Stimulated activated CD4-positive, alpha-beta T cell treated with anti-CD3 and anti-CD28 coated beads, Interleukin-15, amount 100 ng/mL, for 1 hour (primary cell): ENCODE data around the gene NAB1.
A peak's percentile ranks its signal among the peaks of the same experiment; 100 is the strongest.

Source experiments
- DNase-seq, 2 donors: peaks; one replicate each; pipeline ENCODE4 v3.0.0-alpha.2; 2020; ENCODE audit warnings: low read depth in 1 of 2, low spot score in 1 of 2

The NAB1 gene

DNA sequence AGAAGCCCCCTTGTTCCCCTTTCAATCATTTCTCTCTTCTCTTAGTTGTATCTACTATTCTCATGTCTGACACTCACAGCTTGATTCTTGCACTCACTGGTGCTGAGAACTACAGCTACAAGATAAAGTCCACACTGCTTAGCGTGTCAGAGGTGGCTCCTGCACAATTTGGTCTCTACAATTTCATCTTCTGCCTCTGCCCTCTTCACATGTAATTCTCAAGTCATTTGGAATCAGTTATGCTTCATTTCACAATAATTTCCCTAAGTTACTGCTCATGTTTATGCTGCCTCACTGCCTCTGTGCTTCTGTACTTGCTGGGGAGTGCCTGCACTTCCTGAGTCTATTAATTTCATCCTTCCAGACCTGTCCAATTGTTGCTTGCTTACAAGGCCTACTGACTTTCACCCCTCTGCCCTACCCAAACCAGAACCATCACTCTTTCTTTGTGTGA is 11.6 kb upstream of the NAB1 start:
- DNase-seq, result no peak

DNA sequence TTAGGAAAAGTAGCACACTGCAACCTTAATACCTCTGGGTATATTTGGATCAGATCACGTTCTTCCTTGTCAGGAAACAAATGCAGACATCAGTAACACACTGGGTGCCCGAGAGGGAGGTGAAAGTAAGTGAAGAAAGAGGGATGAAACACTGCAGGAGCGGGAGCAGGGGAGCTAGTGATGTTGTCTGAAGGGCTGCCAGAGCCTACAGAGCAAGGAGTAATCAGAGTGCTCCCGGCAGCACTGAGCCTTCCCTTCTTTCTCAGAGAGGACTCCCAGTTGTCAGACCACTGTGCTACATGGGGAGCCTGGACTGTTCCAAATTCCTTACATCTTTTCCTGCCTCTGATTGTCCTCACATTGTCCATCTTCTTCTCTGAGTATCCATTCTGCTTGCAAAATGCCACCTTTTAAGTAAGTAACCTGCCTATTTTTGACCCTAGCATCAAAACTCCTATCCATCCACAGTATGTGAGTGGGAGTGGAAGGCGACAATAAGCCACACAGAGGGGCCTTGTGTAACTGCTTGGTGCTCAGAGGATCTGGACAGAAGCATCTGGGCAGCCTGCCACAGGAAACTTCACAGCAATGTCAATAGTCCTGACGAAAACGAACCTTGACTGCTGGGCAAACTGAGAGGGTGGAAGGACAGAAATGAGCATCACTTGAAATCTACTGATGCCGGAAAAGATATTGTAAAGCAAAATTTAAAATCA is 10.8 kb upstream of the NAB1 start:
- no peak for DNase-seq

DNA sequence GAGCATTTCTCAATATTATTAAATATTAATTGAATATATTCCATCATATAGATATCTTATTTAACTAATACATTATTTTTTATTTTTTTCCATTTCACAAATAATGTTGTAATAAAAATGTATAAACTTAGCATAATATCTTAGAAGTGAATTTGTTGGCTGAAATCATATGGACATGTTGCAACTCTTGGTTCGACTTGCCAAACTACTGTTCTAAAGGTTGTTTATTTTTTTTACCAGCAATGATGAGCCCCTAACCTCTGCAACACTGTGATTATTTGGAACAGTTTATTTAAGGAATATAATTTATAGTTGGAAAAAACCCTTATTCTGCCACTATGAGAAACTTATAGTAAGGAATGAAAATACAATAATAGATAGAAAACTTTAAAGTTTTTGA is 8.8 kb upstream of the NAB1 start:
- DNase-seq, result no peak

DNA sequence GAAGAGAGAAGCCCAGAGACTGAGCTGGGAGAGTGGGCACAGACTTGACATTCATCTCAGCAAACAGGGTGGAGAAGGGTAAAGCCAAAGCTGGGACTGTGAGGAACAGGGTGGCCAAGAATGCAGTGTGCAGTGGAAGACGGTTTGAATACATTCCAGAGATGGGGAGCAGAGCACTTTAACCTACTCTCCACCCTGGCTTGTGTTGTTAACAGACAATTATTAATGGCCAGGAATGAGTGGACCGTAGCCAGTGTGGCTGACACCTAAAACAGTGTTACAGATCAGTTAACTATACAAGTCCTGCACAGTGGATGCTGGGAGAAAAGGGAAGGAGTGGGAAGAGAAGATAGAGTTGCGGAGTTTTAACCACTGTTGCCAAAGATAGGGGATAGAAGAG is 7.4 kb upstream of the NAB1 start:
- no peak for DNase-seq

DNA sequence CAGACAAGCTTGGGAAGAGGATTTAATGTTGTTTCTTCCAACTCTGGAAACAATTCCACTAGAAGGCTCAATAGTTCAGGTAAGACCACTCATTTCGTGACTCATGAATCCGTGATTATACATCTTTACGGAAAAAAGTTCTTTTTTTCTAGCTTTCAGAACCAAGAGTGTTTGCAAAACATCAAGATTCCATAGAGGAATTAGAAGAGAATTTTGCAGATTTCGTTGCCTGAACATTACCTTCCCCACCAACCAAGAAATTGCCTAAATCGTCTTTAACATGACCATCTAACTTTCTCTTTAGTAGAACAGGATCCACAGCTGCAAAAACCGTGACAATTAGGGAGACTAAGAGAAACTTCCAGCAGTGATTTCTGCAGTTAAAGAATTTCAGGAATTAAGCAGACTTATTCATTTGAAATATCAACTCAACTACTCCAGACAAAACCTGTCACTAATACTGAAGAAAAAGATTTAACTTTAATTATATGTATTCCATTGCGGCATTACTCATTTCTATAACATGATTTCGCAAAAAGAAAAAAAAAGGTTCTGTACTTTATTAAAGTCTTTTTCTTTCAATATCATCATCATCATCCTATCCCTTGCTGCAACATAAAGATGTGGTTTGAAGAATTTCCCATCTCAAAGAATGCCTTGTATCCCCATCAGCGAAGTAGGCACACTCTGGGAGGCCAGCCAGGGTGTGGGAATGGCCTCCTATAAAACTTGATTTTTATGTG is 1.9 kb upstream of the NAB1 start:
- DNase-seq, result no peak

DNA sequence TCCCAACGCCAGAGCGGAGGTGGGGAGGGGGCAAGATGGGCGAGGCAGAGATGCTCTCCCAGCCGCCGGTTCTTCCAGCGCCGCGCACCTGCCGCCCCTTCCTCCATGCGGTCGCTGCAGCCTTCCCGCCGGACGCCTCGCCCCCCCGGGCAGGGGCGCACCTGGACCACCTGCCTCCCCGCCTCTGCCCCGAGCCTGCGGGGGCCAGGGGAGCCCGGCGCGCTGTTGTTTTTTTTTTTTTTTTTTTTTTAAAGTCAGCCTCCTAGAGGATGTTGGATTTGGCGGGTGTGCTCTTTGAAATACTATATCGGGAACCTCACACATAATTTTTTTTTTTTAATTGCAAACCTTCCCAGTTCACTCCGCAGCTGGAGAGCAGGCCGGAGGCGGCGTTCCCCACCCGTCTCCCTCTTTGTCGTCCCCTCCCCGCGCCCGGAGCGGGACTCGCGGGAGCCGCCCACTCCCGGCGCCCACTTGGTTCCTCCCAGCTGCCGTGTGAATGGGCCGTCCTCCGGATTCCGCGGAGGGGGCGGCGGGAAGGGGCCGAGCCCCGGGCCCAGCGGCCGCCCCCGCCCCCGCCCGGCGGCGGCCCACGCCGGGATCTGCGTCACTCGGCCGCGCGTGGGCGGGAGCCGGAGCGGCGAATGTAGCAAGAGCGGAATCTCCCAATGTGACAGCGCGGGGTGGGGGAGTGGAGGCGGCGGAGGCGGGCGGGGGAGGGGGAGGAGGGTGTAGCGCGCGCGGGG is 421 bp upstream of the NAB1 start:
- DNase-seq, result peak; percentile 80 to 81

DNA sequence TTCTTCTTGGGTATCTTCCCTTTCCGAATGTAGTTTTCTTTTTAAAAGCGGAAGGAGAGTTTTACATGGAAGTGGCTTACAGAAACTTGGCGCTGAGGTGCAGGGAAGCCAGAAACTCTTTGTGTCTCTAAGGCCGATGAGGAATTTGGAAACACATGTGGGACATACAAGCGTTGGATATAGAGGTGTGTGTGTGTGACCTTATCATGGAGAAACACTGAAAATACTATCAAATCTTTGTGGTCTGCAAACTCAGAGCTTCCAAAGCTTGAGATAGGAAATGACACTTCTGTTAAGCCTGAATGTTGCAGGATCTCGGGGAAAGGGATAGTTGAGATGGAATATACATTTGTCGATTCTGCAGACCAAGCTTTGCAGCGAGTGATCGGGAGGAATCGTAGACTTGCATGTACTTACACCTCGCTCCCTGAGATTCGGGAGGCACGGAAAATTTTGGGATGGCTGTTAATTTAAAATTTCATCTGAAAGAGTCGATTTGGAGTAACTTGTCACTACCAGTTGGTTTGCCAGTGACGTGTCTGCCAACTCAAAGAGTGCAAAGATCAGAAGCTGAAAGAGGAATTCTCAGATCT is 1.0 kb downstream of the NAB1 start:
- DNase-seq, result no peak

DNA sequence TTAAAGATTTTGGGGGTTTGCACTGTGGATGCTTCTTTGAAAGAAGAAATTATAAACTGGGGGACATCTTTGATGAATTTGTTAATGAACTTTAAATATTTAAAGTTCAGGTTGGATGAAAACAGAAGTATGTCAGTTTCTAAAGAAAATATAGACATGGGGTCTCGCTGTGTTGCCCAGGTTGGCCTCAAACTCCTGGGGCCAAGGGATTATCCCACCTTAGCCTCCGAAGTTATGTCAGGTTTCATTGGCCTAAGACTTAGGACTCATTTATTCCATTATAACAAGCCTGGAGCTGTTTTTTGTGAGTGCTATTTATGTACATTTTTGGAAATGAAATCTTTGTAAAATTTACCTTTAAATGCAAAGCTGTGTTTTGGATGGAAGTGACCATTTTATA is 2.5 kb downstream of the NAB1 start:
- DNase-seq, result no peak

DNA sequence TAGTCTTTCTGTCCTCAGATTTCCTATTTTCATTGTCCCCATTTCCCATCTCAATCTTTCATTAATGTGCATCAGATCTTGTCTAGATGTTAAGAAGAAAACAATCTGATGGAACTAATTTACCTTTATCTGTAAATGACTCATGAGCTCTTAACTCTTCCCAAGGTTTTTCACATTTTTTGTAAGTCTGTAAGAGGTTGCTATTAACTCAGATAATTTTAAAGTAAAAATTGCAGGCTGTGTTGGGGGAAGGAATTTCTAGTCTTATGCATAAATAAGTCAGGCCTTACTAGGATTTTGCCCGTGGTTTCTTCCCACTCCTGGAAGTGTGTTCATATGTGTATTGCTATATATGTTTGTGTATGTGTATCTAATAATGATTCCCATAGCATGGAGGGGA is 4.3 kb downstream of the NAB1 start:
- DNase-seq, result no peak

DNA sequence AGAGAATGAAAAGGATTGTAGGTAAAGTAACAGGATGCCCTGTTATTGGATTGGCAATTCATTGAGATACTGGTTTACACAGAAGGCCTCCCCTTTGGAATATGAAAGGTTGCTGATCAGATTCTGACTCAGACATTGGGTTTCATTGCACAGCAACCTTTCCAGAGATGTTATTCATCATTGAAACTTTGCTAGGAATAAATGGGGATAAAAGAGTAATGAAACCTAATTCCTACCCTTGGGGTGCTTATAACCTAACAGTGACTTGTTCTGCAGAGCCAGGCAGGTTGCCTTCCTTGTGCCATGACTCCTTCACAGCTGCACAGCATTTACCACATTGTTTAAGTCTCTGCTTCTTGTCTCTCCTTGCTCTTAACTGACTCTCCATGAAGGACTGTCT is 5.0 kb downstream of the NAB1 start:
- no peak for DNase-seq

DNA sequence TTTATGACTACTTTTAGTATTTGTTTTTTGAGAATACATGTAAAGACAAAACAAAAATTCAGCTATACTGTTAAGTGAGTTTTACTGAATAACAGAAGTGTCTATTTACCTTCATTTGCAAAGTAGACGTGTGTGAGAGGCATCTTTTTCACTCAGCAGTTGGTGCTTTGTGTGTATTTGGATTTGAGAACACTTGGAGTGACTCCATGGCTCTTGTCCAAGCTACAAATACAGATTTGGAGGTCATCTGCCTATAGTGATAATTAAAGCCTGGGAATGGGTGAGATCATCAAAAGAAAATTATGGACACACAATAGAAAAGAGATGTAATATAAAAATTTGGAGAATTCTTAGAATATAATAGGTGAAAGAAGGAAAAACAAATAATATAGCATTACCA is 6.2 kb downstream of the NAB1 start:
- DNase-seq, result no peak

DNA sequence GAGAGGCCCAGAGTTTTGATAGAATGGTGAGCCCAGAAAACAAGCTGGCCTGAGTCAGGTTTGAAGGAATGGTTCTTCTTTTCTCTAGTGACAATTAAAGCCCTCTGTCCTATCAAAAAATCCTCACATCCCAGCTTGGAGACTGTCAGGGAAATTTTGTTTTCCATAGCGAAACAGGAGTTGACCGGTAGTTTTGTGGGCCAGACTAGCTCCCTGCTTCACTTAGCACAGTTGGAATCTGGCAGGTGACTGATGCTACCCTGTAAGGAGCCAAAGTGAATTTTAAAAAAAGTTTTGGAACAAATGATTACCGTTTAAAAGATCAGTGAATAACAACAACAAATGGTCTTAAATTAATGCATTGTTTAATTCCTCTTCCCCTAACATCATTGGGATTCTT is 6.7 kb downstream of the NAB1 start:
- no peak for DNase-seq

DNA sequence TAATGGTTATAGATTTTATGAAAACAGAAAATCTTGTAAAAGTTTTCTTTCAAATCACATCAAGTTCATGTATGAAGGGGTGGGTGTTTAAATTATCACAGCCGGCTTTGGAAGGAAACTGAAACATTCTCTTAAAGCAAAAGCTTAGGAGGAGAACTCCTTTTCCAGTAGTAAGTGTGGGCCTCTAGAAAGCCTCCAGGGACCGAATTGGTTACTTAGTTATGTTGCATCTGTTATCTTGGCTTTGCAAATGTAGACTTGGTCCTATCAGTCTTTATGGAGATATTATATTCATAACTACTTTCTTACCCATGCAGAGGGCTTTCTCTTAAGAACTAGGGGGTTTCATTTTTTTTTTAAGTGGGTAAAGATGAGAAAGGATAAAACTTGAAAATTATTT is 7.4 kb downstream of the NAB1 start:
- DNase-seq, result no peak

DNA sequence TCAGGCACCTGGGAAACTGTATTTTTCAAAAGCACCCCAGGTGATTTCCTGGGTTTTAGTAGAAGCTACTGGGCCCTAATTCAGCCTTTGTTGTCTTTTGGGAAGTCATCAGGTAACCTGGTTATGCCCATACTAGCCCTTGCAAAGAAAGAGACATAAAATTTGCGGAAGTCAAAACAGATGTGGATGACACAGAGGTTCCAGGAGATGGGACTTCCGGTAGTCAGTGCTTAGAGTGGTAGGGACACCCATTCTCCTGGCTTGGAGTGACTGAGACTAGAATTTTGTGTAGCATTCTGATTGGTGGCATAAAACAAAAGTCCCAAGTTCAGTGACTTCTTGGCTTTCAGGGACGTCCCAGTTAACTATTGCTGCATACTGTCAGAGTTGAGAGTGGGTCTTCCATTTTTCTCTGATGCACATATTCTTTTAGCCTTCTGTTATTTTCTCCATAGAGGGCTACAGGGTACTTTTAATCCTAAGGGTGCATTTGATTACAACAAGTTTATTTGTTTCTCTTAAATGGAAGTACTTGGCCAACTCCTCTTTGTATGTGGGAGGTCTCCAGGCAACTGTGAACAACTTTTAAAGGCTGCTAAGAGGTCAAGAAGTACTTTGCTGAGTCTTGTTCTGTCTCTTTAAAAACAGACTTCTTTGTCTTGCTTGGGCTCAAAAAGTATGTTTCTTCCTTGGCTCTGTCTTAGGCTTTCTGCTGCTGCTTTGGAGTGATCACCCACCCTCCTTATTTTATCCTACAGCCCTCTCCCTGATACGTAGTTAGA is 8.8 kb downstream of the NAB1 start:
- DNase-seq, result no peak

DNA sequence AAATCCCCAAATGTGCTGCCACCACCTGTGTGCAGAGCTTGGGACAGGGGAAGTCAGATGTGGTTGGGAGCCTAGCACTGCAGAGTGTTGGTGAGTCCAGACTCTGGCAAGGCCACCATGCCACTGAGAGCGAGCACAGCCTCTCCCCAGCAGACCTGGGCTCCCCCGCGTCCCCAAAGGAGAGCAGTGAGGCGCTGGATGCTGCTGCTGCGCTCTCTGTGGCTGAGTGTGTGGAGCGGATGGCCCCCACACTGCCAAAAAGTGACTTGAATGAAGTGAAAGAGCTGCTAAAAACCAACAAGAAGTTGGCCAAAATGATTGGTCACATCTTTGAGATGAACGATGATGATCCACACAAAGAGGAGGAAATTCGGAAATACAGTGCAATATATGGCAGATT is 10.7 kb downstream of the NAB1 start:
- DNase-seq, result no peak

DNA sequence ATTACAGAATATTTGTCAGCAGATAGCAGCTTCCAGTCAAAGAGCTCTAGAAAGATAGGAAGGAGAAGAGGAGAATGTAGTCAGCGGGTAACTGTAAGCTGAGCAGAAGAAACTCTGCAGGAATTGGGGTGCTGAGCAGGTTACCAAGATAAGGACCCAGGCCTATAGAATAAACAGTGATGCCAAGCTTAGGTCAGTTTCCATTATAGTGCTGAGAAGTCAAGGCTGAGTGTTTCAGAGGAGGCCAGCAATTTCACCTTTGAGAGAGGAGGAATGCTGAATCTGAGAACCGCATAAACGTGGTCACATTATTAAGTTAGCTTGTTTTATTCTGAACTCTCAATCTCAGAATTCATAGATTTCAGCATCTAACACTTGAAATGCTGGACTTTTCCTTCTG is 13.9 kb downstream of the NAB1 start:
- DNase-seq, result no peak

DNA sequence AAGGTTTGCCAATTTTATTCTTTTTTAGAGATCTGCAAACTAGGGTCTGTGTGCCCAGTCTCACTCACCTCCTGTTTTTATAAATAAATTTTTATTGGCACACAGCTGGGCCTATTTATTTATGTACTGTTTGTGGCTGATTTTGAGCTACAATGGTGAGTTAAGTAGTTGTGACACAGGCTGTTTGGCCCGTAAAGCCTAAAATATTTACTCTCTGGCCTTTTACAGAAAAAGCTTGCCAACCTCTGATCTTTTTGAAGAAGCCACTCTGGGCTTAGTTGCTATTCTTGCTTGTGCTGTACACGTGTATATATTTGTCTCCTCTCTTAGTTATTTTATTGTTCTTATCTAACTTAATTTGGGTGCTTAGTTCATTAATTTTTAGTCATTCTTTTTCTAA is 14.5 kb downstream of the NAB1 start:
- no peak for DNase-seq

DNA sequence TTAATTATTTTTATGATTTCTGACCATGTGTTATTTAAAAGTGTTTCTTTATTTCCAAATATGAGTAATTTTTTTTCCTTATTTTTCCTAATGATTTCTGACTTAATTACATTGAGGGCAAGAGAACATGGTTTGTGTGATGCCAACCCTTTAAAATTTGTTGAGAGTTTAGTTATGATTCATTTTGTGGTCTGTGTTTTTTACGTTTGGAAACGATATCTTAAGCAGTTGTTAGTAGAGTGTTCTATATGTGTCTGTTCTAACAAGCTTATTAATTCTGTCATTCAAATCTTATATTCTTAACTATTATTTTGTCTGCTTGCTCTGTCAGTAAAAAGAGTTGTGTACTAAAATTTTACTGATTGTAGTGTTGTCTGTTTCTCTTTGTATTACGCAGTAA is 15.0 kb downstream of the NAB1 start:
- DNase-seq, result no peak

DNA sequence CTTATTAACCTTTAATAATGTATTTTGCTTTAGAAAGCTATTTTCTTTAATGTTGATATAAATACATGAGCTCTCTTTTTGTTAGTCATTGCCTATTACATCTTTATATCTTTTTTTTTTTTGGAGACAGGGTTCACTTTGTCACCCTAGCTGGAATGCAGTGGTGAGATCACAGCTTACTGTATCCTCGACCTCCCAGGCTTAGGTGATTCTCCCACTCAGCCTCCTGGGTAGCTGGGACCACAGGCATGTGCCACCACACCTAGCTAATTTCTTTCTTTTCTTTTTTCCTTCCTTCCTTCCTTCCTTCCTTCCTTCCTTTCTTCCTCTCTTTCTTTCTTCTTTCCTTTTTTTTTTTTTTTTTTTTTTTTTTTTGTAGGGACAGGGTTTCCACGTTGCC is 15.4 kb downstream of the NAB1 start:
- DNase-seq, result no peak

DNA sequence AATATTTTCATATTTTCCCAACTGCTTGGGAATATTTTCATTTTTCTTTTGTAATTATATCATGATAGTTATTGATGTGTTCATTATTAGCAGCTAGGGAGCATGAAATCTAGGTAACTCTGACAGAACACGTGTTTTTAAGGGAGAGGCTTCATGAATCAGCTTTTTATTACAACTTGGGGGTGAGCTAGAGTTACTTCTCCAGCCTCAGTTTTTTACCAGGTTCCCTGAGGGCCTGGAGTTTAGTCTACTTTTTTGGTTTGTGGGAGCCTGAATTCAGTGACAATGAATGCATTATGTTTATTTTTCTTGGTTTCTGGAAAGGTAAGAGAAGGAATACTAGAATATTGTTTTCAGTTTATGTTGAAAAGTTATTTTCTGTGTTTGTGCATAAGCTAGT is 18.0 kb downstream of the NAB1 start:
- no peak for DNase-seq

DNA sequence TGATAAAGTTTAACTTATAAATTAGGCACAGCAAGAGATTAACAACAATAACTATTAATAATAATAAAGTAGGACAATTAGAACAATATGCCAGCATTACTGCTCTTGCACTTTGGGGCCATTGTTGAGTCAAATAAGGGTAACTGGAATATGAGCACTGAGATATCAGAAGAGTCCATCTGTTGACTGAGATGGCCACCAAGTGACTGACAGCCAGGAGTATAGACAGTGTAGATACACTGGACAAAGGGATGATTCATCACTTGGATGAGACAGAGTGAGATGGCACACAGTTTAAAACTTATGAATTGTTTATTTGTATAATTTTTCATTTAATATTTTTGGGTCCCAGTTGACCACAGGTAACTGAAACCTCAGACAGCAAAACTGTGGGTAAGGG is 20.0 kb downstream of the NAB1 start:
- no peak for DNase-seq
